Vagina (tissue), 2 donors: Measurements from ENCODE around the gene TTLL6. TPM values are rescaled to one million over a fixed set of nuclear protein-coding genes. Genes with fewer than 3 reads are reported as not detected.

Experiments
- DNase-seq, 2 donors: peaks; one replicate each; pipeline ENCODE4 v3.0.0-alpha.2; 2017; ENCODE audit errors: extremely low spot score in 2 of 2
- H3K27ac ChIP-seq: fragments of 200-600 bp; sonication (generic); one replicate; pipeline ENCODE4 v1.5.1; 2019
- H3K27me3 ChIP-seq: fragments of 200-600 bp; sonication (generic); one replicate; pipeline ENCODE4 v1.5.1; 2019
- H3K36me3 ChIP-seq, 2 donors: fragments of 200-600 bp; sonication (generic); one replicate each; pipeline ENCODE4 v1.5.1; 2017 to 2019
- H3K4me1 ChIP-seq: fragments of 200-600 bp; sonication (generic); one replicate; pipeline ENCODE4 v1.5.1; 2019
- H3K4me3 ChIP-seq, 2 donors: fragments of 200-600 bp; sonication (generic); 1 replicate in 1 of 2; 2 replicates in 1 of 2; pipeline ENCODE4 v1.5.1; 2016 to 2019
- H3K9me3 ChIP-seq: fragments of 200-600 bp; sonication (generic); one replicate; pipeline ENCODE4 v1.5.1; 2019
- CTCF ChIP-seq, 3 experiments: fragments of 450-650 bp in 2 of 3; fragments of 200-600 bp in 1 of 3; sonication (generic) in 1 of 3; IDR thresholded peaks; one replicate each; pipeline ENCODE4 v1.5.1; 2017 to 2019; ENCODE audit warnings: antibody characterized with exemption in 3 of 3, mild to moderate bottlenecking in 2 of 3, moderate library complexity in 2 of 3
- POLR2A ChIP-seq, 2 donors: fragments of 450-650 bp; IDR thresholded peaks; one replicate each; pipeline ENCODE4 v1.6.1; 2017; ENCODE audit warnings: antibody characterized with exemption in 2 of 2, mild to moderate bottlenecking in 2 of 2, moderate library complexity in 2 of 2
- POLR2AphosphoS5 ChIP-seq, 2 donors: sonication (generic); formaldehyde crosslinking; IDR thresholded peaks; one replicate each; pipeline ENCODE4 v1.9.0; 2017; ENCODE audit warnings: antibody characterized with exemption in 2 of 2, mild to moderate bottlenecking in 2 of 2, low read depth in 1 of 2; ENCODE audit not compliant: insufficient read depth in 1 of 2
- intact Hi-C: fragments of 100-400 bp; cut with DNase I; formaldehyde crosslinking; loops from one replicate; pipeline ENCODE4 v1.15.1; 2023
- total RNA-seq: library from RNA; depleted of rRNA; stranded (reverse); fragments of >200 nt; gene quantifications from one replicate; pipeline ENCODE4 v1.2.3, GENCODE V29; 2016

TTLL6 gene
- total RNA-seq, 1 donor from 2014 or later = 0.49 TPM

- Histone ChIP-seq H3K27ac (no peak overlapping the region), H3K27me3 (peaks cover 4% of the 10 kb centered on the region), H3K36me3 (no peaks in the 10 kb centered on the region), H3K4me3 (no peak overlapping the region), H3K9me3 (no peaks in the 10 kb centered on the region), H3K4me1 (peaks cover 25% of the 10 kb centered on the region)
- DNase-seq = no peak
- intact Hi-C loops = no loop called here
- no peak for TF ChIP-seq POLR2A (IDR thresholded peaks at IDR 0.05)
- no peak for TF ChIP-seq POLR2AphosphoS5 (IDR thresholded peaks at IDR 0.05; ENCODE audit: insufficient read depth in 1 of 2, low read depth in 1 of 2)
- TF ChIP-seq CTCF (IDR thresholded peaks at IDR 0.05) = no peak
Measured at GRCh38 chr17:48756830-48757251, 60.2 kb downstream of the TTLL6 start.

GRCh38 chr17:48755356-48755755 lies 61.7 kb downstream of the TTLL6 start:
- no peaks in the 10 kb centered on the region for H3K36me3 ChIP-seq
- peaks cover 4% of the 10 kb centered on the region for H3K27me3 ChIP-seq
- no peak overlapping the region for H3K27ac ChIP-seq
- H3K9me3 ChIP-seq = no peaks in the 10 kb centered on the region
- intact Hi-C loops = no loop called here
- TF ChIP-seq POLR2AphosphoS5 (IDR thresholded peaks at IDR 0.05; ENCODE audit: insufficient read depth in 1 of 2, low read depth in 1 of 2) = no peak
- TF ChIP-seq POLR2A (IDR thresholded peaks at IDR 0.05) = no peak
- no peak for TF ChIP-seq CTCF (IDR thresholded peaks at IDR 0.05)
- DNase-seq = no peak
- peaks cover 37% of the 10 kb centered on the region for H3K4me1 ChIP-seq
- peak overlapping the region in 1 of 2 donors; percentile 10 for H3K4me3 ChIP-seq

GRCh38 chr17:48754500-48755261 lies 62.3 kb downstream of the TTLL6 start:
- TF ChIP-seq POLR2AphosphoS5 (IDR thresholded peaks at IDR 0.05; ENCODE audit: insufficient read depth in 1 of 2, low read depth in 1 of 2) = peak in 1 of 2 donors; percentile 11
- no peak for TF ChIP-seq CTCF (IDR thresholded peaks at IDR 0.05)
- no peak for DNase-seq
- peak overlapping the region in 1 of 2 donors; percentile 10 for H3K4me3 ChIP-seq

GRCh38 chr17:48753794-48754499 lies 63.1 kb downstream of the TTLL6 start:
- intact Hi-C loops = no loop called here
- H3K4me3 ChIP-seq = no peak overlapping the region
- TF ChIP-seq POLR2A (IDR thresholded peaks at IDR 0.05) (no peak), POLR2AphosphoS5 (IDR thresholded peaks at IDR 0.05; ENCODE audit: insufficient read depth in 1 of 2, low read depth in 1 of 2) (no peak), CTCF (IDR thresholded peaks at IDR 0.05) (no peak)

More at GRCh38 chr17:48754500-48755261, 62.3 kb downstream of the TTLL6 start:
- Histone ChIP-seq H3K9me3 (no peaks in the 10 kb centered on the region), H3K36me3 (no peaks in the 10 kb centered on the region), H3K27ac (no peak overlapping the region), H3K27me3 (peaks cover 4% of the 10 kb centered on the region), H3K4me1 (peaks cover 37% of the 10 kb centered on the region)
- intact Hi-C loops = no loop called here

More at GRCh38 chr17:48753794-48754499, 63.1 kb downstream of the TTLL6 start:
- Histone ChIP-seq H3K27me3 (peaks cover 7% of the 10 kb centered on the region), H3K9me3 (no peaks in the 10 kb centered on the region), H3K4me1 (peaks cover 37% of the 10 kb centered on the region), H3K27ac (peak overlapping the region; percentile 31), H3K36me3 (no peaks in the 10 kb centered on the region)
- DNase-seq = no peak
